GM18909 (cell line): Measurements from ENCODE around the gene UBXN4.
"Not testable (repeated sequence)": the region's sequence is repeated elsewhere in the genome, so short reads cannot be mapped to it uniquely, and the experiment has no call there.

Source experiments
- ATAC-seq: cut with Tn5 transposase; IDR thresholded peaks from one replicate; pipeline ENCODE4 v1.9.1; 2021; ENCODE audit warnings: mild to moderate bottlenecking; ENCODE audit not compliant: unreplicated experiment, poor library complexity

The UBXN4 gene

DNA sequence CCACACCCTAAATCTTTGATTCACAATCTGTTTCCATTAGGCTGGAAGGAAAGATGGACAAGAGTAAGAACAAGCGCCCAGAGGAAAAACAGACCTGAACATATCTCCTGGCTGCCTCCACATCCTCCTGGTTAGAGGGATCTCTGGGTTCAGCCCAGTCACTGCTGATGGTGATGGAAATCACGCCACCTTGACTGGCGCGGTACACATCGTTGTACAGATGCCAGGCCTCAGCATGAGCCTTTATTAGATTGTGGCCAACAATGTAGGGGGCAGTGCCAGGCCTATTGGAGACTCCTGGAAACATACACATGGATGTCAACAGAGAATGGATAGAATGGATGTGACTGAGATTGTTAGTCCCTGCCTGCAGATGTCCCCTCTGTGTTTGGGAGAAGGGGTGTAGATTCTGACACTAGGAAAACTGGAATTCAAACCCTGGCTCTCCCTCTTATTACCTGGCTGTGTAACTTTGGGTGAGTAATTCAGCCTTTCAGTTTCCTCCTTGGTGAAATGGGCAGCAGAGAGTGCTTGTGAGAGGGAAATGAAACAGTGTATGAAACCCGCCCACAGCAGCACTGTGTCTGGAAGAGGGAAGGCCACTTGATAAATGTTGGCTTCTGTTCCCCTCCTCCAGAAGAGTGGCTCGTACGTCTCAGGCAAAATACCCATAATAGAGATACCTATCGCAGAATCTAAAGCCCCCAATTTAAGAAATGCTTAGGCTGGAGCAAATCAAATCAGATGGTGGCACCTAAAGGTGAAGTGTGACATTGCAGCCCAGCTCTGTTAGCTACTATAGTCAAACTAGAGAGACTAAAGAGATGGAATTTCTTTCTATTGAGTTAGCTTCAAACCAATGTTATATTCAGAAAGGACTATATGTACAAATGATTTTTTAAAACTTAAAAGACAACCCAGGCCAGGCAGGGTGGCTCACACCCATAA lies 59.1 kb downstream of the UBXN4 start:
- no peak for ATAC-seq

- ATAC-seq: no peak
Measured at GRCh38 chr2:135802350-135802749, 60.7 kb downstream of the UBXN4 start.

DNA sequence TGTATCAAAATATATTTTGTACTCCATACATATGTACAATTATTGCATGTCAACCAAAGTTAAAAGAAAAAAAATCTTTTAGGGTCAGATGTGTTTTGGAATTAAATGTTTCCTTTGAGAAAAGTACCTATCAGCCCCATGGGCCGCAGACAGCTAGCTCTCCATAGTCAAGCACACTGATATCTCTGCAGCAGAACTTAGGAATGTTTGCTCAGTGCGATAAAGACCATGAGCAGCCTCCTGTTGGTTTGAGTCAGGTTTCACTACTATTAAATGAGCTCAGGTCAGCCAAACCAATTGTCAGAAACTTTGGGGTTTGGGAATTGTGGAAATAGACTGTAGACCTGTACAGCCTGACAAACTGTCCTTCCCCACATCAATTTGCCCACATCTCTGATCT lies 61.6 kb downstream of the UBXN4 start:
- no peak for ATAC-seq

- ATAC-seq: not testable (repeated sequence)
Measured at GRCh38 chr2:135807874-135808273, 66.2 kb downstream of the UBXN4 start.

- no peak for ATAC-seq
Measured at GRCh38 chr2:135812907-135813511, 71.4 kb downstream of the UBXN4 start.

DNA sequence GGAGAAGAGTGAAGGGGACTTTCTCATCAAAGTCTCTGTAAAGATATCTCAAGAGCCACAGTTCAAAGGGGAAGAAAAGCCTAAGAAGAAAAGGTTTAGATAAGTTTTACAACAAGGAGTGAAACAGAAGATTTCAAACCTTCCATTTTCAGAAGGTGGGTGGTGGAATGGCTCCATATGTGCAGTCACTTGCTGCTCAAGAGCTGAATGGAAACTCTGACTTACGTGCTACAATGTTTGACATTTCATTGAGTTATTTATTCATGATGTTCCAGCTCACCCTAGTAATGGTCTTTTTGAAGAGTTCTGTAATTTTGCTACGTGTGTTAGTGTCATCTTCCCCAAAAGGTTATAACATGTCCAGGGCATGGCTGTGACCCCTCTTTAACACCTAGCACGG lies 73.6 kb downstream of the UBXN4 start:
- no peak for ATAC-seq

GRCh38 chr2:135817466-135817865 lies 75.8 kb downstream of the UBXN4 start:
- no peak for ATAC-seq

DNA sequence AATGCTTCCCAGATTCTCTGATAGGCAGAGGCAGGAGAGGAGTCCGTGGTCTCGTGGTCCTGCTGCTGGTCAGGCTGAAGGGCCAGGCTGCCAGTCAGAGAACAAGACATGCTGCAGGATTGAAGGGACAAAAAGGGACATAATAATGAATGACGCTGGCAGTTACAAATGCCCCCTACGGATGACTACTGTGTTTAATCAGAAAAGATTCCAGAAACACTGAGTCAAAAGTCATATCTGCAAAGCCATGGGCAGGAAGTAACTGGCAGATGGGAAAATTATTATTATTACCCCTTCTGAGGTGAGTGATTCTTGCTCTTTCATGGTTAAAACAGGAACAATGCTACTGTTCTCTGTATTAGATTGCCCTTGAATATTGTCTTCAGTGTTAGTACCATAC lies 76.3 kb downstream of the UBXN4 start:
- ATAC-seq: no peak

DNA sequence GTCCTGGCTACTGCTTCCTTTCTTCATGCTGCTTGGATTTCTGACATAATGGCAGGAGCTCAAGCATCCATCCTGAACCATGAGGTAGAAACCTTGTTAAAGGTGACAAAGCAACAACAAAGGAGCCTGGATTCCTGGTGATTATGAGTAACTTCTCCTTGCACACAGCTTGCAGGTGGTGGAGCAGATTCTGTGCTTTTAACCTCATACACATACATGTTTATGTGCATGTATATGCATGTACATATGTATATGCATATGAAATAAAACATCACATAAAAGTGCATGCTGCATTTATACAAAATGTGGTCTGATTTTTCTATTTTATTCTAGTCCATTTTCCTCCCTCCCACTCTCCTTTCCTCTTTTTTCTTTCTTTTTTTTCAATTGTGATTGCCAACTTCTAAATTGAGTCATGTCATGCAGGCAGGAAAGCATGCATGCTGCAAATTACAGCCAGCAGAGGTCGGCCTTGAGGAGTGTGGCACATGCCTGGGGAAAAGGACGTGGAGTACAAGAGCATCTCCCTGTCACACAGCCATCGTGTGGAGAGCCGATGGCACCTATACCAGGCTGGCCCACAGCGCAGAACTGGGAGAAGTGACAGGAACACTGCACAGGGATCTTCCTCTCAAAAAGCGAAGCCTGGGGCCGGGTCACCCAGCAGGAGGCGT lies 77.4 kb downstream of the UBXN4 start:
- no peak for ATAC-seq

- peak; percentile 93 for ATAC-seq
Measured at GRCh38 chr2:135820003-135820618, 78.5 kb downstream of the UBXN4 start.

DNA sequence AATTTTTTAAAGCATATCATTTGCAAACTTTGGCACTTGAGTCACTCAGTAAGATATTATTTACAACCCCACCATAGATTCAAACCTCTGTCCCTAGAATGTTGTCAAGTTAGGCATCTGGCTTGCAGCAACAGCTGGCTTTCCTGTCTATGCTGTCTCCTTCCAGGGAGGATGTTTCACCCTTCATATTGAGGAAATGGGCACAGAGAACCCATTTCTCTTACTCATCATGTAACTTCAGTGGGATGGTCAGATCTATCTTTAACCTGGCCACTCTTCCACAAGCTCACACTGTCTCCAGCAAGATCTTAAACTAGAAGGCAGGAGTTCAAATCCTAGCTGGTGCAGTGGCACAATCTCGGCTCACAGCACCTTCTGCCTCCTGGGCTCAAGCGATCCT lies 79.5 kb downstream of the UBXN4 start:
- ATAC-seq: no peak

DNA sequence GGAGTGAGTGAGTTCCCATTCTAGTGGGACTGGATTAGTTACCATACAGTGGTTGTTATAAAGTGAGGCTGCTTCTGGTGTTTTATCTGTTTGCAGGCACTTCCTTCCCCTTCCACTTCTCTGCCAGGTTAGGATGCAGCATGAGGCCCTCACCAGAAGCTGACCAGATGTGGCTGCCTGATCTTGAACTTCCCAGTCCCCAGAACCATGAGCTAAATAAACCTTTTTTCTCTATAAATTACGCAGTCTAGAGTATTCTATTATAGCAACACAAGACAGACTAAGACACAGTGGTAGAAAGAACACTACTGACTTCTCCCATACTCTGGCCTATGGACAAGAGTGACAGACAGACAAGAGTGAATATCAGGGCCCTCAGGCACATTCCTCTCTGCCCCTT lies 81.2 kb downstream of the UBXN4 start:
- ATAC-seq: no peak

DNA sequence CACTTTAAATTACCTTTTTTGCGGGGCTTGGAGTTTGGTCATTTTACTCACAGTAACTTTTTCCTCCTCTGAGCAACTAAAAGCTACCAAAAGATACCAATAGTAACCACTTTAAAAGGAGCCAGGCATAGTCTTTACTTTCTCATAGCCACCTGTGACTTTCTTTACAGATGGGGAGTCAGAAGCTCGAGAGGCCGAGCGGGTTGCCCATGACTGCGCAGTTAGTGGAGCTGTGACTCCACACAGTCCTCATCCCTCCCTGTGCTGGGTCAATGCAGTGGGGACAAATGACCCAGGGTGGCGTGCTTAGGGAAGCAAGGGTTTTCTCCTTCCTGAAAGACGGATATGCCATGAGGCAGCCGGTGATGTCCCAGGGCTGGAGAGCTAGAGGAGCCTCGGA lies 83.5 kb downstream of the UBXN4 start:
- no peak for ATAC-seq

DNA sequence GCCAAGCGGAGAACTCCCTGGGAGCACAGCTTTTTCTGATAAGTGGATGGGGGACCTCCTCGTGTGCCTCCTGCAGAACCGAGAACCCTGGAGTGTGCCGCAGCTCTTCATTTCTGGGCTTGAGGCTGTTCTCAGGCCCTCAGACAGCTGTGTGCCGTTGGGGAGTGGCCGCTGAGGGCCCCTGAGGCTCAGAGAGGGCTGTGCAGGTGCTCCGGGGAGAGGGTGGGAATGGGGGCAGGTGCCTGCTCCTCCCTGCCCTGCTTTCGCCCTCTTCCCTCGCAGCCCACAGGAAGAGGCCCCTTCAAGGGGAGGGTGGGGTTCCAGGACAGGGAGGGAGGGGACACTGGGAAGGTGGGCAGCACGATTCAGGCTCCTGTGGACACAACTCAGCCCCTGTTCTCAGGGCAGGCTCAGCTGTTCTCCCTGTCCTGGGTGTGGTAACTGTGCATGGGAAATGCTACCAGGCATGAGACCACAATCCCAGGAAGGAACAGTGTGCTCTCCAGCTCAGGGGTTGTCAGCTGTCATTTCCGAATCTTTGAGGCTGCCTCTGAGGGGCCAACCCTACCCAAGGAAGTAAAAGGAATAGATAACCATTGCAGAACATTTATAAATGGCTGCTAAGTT lies 84.0 kb downstream of the UBXN4 start:
- ATAC-seq: no peak

DNA sequence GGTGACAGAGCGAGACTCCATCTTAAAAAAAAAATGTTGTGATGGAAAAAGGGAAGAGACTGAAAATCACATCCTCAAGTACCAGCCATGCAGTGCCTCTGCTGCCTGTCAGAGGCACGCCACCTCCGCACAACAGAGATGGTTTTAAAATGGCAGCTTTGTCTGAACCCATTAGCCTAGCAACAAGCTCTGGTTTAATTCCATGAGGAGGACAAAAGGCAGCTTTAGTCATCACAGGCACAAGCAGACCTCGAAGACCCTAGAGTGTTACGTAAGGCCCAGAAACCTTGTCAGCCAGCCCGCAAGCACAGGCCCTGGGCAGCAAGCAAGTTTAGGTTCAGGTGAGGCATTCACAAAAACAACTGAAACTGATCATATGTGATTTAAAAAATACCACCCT lies 84.9 kb downstream of the UBXN4 start:
- ATAC-seq: no peak

DNA sequence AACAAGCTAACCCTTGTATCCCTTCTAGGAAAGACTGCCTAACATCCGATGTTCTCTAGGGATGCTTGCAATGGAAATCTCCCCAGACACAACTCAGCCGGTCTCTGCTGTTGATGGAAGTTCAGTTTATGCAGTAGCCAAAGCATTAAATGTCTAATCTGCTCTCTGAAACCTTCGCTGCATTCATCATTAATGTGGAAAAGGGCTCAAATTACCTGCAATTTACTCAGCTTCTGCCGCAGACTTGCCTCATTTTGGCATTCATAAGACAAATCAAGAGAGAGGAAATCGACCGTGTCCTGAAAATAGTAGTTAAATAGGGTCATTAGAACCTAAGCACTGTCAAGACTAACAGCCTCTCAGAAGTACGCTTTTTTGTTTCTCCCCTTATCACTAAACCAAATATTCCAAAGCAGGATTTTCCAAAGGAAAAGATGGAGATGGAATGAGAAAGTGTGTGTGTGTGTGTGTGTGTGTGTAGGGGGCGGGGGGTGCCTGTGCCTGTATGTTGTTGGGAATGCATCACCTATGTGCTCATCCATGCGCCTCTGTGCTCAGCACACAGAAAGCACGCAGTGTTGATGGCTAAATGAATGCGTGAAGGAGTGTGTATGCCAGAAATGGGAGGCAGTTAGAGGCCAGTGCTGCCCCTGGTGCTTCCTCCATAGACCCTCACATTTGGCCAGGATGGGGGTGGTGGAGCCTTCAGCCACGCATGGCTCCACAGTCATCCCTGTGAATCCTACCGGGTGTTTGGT lies 87.9 kb downstream of the UBXN4 start:
- no peak for ATAC-seq

DNA sequence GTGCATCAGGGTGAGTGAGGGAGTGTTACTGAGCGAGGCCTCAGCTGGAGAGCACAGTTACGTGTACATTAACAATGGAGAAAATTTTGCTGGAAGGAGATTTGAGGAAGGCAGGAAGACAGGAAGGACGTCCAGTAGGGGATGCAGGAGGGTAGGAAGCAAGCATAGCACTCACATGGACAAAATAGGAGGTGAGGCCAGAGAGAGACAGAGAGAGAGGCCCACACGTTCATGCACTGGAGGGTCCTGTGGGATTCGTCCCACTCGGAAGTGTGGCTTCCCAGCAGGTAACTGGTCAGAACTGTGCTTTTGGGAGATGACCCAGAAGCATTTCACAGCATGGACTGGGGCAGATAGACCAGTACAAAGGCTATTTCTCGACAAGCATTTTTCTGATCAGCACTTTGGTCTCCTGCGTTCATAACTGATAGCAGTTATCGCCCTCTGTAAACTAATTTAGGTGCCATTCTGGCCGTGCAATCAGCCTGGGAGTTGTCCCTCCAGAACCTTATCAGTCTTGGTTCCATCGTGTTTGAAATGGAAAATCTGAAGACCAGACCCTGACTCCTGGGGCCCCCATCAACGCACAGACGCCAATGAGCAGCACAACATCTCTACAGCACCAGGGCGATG lies 89.6 kb downstream of the UBXN4 start:
- no peak for ATAC-seq

GRCh38 chr2:135832891-135833290 lies 91.2 kb downstream of the UBXN4 start:
- no peak for ATAC-seq
